HG03175 (cell line): ENCODE data around the gene DOCK7.
"Not testable (repeated sequence)": the region's sequence is repeated elsewhere in the genome, so short reads cannot be mapped to it uniquely, and the experiment has no call there.

Source experiments
- ATAC-seq: cut with Tn5 transposase; IDR thresholded peaks from one replicate; pipeline ENCODE4 v1.9.1; 2021; ENCODE audit warnings: mild to moderate bottlenecking, moderate library complexity; ENCODE audit not compliant: unreplicated experiment

The DOCK7 gene

DNA sequence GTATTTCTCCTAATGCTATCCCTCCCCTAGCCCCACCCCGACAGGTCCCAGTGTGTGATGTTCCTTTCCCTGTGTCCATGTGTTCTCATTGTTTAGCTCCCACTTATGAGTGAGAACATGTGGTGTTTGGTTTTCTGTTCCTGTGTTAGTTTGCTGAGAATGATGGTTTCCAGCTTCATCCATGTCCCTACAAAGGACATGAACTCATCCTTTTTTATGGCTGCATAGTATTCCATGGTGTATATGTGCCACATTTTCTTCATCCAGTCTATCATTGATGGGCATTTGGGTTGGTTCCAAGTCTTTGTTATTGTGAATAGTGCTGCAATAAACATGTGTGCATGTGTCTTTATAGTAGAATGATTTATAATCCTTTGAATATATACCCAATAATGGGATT lies 77.6 kb downstream of the DOCK7 start:
- ATAC-seq, result not testable (repeated sequence)

DNA sequence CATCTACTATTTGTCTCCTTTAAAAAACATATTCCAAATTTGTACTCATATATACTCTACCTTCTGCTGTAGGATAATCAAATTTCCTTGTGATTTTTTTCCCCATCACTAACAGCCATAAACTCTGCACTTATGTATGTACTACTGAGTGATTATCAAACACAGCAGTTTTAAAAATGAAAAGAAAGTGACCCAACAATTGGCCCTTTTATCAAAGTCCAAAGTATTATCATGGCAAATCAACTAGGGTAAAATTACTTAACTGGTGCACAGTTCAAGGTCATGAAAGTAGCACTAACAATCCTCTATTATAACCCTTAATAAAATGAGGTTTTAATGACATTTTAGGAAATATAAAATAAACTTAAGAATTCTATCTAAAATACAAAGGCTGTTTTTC lies 79.3 kb downstream of the DOCK7 start:
- no peak for ATAC-seq

DNA sequence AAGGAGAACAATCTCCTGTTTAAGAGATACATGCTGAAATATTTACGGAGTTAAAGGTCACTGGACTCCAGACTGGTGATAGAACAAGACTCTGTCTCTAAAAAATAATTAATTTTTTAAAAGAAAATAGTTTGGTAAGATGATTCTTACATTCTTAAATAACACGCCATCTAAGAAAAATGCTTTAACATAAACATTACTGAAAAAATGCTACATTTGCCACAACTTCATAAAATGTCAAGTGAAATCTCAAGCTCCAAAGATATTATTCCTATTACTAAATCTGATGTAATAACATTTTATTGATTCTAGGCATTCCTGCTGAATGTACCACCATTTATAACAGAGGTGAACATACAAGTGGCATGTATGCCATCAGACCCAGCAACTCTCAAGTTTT lies 86.7 kb downstream of the DOCK7 start:
- no peak for ATAC-seq

DNA sequence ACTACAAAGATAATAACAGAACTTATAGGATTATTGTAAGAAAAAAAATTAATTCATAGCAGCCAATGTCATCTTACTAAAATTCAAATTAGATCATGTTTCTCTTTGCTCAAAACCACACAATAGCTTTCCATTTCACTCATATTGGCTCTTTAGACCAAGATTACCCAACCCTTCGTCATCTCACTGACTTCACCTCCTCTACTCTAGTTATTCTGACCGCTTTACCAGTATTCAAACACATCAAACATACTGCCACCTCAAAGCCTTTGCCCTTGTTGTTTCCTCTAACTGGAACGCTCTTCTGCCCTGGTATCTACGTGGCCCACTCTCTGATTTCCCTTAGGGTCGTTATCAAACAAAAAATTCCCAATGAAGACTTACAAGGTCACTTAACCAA lies 89.1 kb downstream of the DOCK7 start:
- ATAC-seq, result no peak

DNA sequence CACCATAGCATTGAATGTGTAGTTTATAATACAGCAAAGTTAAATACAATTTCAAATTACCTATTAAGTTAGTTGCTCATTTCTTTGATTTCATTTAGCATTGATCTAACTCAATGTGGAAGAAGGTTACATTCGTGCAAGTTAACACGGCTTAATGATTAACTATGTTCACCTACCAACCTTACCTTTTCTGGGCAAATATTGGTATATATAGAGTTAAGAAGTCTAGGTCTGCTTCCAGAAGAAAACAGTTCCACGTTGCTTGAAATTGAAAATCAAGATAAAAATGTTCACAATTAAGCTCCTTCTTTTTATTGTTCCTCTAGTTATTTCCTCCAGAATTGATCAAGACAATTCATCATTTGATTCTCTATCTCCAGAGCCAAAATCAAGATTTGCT lies 90.9 kb downstream of the DOCK7 start, which contains the start of gene ANGPTL3:
TSS of gene ANGPTL3 (plus strand) at position 240 of the 400 bp plus-strand sequence. CDS start at position 287, 47 bp downstream.
- no peak for ATAC-seq

DNA sequence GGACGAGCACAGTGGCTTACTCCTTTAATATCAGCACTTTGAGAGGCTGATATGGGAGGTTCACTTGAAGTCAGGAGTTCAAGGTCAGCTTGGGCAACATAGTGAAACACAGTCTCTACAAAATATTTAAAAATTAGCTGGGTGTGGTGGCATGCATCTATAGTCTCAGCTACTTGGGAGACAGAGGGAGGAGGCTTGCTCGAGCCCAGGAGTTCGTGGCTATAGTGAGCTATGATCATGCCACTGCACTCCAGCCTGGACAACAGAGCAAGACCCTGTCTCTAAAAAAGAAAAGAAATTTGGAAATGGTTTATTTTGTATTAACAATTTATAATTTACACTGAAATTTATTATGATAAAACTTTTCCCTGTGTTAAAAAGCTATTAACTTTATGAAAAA lies 92.5 kb downstream of the DOCK7 start:
- no peak for ATAC-seq

DNA sequence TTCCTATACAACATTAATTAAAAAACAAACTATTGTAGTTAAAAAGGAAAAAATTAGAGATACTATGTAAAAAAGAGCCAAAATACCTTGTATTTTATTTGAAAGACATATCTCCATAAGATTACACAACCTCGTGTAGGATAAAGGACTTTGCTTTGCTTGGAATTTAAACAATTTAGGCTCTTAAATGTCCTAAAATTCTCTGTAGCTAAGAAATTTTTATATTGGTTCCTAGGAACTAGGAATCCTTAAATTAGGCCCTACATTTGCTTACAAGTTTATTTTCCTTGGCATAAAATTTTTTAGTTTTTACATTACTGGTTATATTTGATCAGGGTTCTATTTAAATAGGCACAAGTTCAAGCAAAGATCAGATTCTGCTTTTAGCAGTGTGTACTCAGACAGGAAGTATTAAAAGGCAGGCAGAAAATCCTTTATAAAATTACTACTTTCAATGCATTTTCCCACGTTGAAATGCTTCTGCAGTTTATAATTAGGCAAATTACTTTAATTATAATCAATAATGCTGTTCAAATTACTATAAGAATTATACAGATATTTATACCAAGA lies 94.3 kb downstream of the DOCK7 start:
- no peak for ATAC-seq

DNA sequence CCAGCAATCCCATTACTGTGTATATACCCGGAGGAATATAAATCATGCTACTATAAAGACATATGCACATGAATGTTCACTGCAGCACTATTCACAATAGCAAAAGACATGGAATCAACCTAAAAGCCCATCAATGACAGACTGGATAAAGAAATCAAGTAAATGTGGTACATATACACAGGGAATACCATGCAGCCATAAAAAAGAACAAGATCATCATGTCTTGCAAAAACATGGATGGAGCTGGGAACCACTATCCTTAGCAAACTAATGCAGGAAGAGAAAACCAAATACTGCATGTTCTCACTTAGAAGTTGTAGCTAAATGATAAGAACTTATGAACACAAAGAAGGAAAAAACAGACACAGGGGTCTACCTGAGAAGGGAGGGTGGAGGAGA lies 97.2 kb downstream of the DOCK7 start:
- ATAC-seq, result no peak

DNA sequence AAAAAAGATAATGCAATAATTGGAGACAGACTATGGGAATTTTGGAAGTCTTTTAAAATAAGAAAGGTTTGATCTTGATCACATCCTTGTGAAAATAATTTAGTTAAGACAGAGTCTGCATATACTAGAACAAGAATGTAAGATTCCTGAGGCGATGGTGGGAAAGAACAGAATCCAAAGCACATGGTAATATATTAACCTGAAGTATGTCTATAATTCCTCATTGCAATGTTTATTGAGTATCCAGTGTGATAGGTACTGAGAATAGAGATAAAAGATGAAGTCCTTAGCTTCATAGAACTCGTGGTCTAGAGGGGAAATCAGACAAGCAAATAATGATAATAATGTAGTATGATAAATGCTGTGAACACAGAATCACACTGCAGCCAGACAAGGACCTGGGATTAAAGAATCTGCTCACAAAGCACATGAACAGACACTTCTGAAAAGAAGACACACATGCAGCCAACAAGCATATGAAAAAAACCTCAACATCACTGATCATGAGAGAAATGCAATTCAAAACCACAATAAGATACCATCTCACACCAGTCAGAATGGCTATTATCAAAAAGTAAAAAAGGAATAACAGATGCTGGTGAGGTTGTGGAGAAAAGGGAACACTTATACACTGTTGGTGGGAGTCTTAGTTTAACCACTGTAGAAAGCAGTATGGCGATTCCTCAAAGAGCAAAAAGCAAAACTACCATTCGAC lies 97.8 kb downstream of the DOCK7 start:
- ATAC-seq, result no peak

DNA sequence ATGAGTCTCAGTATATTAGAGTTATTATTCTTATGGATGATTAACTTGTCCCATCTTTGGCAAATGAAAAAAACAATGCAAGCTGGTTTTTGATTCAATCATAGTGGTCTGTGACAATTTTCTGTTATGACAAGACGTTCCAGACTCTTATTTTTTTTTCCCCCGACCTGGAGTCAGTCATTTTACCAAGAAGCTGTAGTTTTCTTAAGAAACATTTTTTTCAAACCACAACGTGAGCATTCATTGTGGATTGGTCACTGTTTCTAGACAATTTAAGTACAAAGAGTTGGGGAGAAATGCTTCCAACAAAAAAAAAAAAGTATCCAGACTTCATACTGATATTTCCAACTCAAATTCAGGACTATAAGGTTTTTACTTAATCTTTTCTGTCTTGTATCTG lies 98.9 kb downstream of the DOCK7 start:
- no peak for ATAC-seq

DNA sequence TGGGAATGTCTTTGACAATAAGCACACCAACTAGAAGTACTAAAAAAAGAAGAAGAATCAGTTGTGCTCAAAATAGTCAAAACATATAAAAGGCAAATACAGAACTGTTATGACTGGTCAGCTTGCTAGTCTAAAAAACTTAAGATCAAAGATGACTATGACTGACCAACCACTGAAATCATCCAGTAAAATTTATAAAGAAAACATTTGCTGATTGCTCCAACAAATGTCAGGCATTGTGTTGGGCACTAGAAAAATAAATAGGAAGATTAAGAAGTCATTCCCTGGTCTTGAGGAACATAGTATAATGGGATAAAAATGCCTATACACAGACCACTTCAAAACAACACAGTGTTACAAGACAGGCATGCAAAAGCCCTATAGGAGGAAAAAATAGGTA lies 100.2 kb downstream of the DOCK7 start:
- no peak for ATAC-seq

DNA sequence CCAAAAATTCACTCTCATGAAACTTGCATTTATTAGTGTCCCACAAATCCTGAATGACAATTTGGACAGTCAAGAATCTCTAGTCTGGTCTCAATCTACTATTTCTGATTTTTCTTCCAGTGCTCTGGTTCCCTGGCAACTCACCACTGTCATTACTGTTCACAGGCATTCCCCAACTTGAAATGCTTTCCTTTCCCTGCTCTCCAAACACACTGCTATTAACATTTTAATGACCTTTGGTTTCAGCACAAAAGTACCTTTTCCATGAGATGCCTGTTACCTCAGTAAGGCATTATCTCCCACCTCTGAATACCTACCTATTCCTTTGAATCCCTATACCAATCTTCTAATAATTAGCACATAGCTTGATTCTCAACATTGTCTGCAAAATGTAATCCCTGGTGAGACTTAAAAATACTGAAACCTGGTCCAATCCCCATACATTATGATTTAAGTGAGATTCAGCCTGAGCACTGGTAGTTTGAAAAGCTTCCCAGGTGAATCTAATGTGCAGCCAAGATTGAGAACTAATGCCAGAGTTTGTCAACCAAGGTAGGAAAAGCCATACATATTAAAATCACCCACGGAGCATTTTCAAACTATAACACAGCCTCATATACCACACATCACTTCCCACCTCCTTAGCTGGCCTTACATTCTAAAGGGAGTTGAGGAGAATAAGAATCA lies 102.6 kb downstream of the DOCK7 start:
- no peak for ATAC-seq

DNA sequence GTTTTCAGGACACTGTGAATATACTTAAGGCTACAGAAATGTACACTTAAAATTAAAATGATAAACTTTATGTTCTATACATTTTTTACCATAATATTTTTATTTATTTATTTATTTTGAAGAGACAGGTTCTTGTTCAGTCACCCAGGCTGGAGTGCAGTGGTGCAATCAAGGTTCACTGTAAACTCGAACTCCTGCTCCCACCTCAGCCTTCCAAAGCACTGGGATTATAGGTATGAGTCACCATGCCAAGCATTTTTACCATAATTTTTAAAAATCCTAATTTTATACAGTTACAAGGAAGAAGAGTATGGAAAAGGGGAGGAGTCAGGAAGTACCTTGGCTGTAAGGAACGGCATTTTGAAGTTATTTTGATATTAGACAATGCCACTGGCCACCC lies 114.5 kb downstream of the DOCK7 start:
- ATAC-seq, result no peak

DNA sequence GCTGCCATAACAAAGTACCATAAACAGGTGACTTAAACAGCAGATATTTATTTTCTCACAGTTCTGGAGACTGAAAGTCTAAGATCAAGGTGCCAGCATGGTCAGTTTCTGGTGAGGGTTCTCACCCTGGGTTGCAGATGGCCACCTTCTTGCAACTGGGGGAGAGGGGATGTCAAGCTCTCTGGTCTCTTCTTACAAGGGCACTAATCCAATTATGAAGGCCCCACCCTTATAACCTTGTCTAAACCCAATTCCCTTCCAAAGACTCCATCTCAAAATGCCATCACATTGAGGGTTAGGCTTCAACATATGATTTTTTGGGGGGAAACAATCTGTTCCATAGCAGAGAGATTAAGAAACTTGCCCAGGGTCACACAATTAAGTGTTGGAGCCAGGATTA lies 115.7 kb downstream of the DOCK7 start:
- ATAC-seq, result no peak

DNA sequence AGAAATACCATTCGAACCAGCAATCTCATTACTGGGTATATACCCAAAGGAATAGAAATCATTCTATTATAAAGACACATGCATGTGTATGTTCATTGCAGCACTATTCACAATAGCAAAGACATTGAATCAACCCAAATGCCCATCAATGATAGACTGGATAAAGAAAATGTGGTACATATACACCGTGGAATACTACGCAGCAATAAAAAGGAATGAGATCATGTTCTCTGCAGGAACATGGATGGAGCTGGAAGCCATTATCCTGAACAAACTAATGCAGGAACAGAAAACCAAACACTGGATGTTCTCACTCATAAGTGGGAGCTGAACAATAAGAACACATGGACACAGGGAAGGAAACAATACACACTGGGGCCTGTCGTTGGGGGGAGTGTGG lies 116.7 kb downstream of the DOCK7 start:
- not testable (repeated sequence) for ATAC-seq

DNA sequence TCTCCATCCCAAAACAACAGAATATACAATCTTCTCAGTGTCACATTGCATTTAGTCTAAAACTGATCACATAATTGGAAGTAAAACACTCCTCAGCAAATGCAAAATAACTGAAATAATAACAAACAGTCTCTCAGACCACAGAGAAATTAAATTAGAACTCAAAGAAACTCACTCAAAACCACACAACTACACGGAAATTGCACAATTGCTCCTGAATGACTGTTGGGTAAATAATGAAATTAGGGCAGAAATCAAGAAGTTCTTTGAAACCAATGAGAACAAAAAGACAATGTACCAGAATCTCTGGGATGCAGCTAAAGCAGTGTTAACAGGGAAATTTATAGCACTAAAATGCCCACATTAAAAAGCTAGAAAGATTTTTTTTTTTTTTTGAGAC lies 120.3 kb downstream of the DOCK7 start:
- not testable (repeated sequence) for ATAC-seq

DNA sequence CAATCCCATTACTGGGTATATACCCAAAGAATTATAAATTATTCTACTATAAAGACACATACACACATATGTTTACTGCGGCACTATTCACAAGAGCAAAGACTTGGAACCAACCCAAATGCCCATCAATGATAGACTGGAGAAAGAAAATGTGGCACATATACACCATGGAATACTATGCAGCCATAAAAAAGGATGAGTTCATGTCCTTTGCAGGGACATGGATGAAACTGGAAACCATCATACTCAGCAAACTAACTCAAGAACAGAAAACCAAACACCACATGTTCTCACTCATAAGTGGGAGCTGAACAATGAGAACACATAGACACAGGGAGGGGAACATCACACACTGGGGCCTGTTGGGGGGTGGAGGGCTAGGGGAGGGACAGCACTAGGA lies 121.0 kb downstream of the DOCK7 start:
- ATAC-seq, result not testable (repeated sequence)

DNA sequence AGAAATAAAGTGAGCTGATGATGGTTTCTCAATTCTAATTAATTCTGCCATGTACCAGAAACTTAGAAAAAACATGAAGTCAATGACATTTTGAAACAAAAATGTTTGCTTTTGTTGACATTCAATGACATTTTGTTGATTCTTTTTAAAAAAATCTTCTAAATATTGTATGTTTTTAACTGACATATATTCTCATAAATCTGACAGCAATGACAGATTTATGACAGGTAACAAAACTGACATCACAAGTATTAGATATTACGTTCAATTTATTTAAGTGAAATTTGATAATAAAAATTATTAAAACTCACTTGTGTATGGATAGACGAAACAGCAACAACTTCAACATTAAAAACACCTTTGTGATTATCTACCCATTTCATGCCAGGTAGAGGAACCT lies 126.9 kb downstream of the DOCK7 start:
- ATAC-seq, result no peak

DNA sequence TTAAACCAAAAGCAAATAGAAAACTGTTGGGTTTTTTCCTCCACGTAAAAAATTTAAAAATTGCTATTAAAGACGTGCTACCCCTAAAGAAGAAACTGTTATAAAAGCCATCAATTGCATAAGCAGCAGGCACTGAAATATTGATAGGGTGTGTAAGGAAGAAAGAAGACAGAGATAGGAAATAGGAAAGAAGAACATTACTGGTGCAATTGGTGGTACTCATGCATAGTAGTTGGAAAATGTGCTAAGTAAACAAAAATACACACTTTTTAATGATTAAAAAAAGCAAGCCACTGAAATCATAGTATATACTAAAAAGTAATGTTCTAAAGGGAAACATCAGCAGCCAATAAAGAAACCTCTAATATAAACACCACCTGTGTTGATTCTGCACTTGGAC lies 143.6 kb downstream of the DOCK7 start:
- no peak for ATAC-seq

DNA sequence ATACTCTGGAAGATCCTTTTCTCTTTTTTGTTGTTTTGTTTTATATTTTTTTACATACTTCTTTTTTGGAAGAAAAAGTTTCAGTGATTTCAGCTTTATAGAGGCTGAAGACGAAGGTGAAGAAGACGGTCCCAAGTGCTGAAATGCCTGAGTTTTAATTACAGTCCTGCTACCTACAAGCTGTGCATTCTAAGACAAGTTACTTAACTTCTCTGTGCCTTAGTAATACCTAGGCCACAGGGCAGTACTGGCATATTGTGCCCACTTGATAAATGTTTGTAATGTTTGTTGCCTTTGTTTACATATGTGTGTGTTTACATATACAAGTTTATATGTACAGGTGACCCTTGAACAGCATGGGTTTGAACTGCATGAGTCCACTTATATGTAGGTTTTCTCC lies 147.1 kb downstream of the DOCK7 start:
- ATAC-seq, result no peak

DNA sequence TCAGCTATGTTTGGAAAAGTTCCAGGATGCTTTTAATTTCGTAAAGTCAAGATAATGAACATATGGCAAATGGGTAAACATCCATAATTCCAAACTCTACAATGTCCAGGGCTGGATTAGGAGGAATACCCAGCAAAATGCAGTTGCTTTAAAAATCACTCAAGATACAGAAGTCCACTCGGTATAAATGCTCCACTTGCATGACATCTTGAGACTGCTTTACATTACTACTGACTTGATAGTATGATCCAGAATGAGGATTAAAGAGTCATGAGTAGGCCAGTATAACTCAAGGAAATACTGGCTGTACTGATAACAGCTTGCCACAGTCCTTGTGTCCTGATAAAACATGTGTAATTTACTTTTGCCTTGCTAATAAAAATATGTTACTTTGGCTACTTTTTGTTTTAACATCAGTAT lies 149.1 kb downstream of the DOCK7 start:
- no peak for ATAC-seq

DNA sequence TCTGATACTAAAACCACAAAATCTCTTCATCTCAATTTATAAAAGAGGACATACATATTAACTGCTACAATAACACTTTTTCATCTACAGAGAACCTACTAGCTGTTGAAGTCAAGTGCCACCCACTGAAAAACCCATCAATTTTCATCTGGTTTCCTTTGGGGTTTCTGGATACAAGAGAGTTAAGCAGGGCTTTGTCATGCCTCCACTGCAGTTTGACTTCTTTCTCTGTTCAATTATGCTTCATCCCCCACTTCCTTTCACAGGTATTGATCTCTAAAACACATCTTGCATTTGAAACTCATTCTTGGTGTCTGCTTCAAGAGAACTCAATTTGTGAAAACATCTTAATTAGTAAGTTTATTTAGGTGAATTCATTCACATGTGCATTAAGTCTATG lies 151.3 kb downstream of the DOCK7 start:
- no peak for ATAC-seq
